GM19324 (cell line): Measurements from ENCODE around the gene CALN1.

Experiments used
- ATAC-seq: cut with Tn5 transposase; IDR thresholded peaks from one replicate; pipeline ENCODE4 v1.9.1; 2021; ENCODE audit warnings: mild to moderate bottlenecking, moderate library complexity; ENCODE audit not compliant: unreplicated experiment, low FRiP score

The CALN1 gene

GRCh38 chr7:72278550-72278949 lies 133.6 kb downstream of the CALN1 start:
- ATAC-seq: no peak

- no peak for ATAC-seq
Measured at GRCh38 chr7:72275382-72276070, 136.6 kb downstream of the CALN1 start.

- ATAC-seq: no peak
Measured at GRCh38 chr7:72272479-72272878, 139.7 kb downstream of the CALN1 start.

- ATAC-seq: no peak
Measured at GRCh38 chr7:72268796-72269195, 143.3 kb downstream of the CALN1 start.

GRCh38 chr7:72268090-72268489 lies 144.0 kb downstream of the CALN1 start:
- ATAC-seq: no peak

- no peak for ATAC-seq
Measured at GRCh38 chr7:72267291-72267800, 144.8 kb downstream of the CALN1 start.

- no peak for ATAC-seq
Measured at GRCh38 chr7:72266771-72267170, 145.4 kb downstream of the CALN1 start.

- no peak for ATAC-seq
Measured at GRCh38 chr7:72265071-72265904, 146.8 kb downstream of the CALN1 start.

- ATAC-seq: no peak
Measured at GRCh38 chr7:72260406-72260805, 151.7 kb downstream of the CALN1 start.

- ATAC-seq: no peak
Measured at GRCh38 chr7:72258074-72258473, 154.1 kb downstream of the CALN1 start.

GRCh38 chr7:72254455-72254854 lies 157.7 kb downstream of the CALN1 start:
- ATAC-seq: no peak

- no peak for ATAC-seq
Measured at GRCh38 chr7:72249106-72249505, 163.0 kb downstream of the CALN1 start.

- no peak for ATAC-seq
Measured at GRCh38 chr7:72244826-72245398, 167.2 kb downstream of the CALN1 start.

GRCh38 chr7:72243329-72243728 lies 168.8 kb downstream of the CALN1 start:
- ATAC-seq: no peak

GRCh38 chr7:72235351-72235750 lies 176.8 kb downstream of the CALN1 start:
- ATAC-seq: no peak

- no peak for ATAC-seq
Measured at GRCh38 chr7:72234086-72234485, 178.1 kb downstream of the CALN1 start.

- ATAC-seq: no peak
Measured at GRCh38 chr7:72230281-72230680, 181.9 kb downstream of the CALN1 start.

- ATAC-seq: no peak
Measured at GRCh38 chr7:72223351-72223750, 188.8 kb downstream of the CALN1 start.

GRCh38 chr7:72222136-72222535 lies 190.0 kb downstream of the CALN1 start:
- no peak for ATAC-seq

GRCh38 chr7:72219500-72219899 lies 192.6 kb downstream of the CALN1 start:
- ATAC-seq: no peak

GRCh38 chr7:72217151-72217550 lies 195.0 kb downstream of the CALN1 start:
- no peak for ATAC-seq
